Measurements from ENCODE around the gene HNRNPL. TPM values are rescaled to one million over a fixed set of nuclear protein-coding genes. Genes with fewer than 3 reads are reported as not detected.

The HNRNPL gene
- polyA plus RNA-seq, 1 donor from 2014 or later, result 315 TPM

DNA sequence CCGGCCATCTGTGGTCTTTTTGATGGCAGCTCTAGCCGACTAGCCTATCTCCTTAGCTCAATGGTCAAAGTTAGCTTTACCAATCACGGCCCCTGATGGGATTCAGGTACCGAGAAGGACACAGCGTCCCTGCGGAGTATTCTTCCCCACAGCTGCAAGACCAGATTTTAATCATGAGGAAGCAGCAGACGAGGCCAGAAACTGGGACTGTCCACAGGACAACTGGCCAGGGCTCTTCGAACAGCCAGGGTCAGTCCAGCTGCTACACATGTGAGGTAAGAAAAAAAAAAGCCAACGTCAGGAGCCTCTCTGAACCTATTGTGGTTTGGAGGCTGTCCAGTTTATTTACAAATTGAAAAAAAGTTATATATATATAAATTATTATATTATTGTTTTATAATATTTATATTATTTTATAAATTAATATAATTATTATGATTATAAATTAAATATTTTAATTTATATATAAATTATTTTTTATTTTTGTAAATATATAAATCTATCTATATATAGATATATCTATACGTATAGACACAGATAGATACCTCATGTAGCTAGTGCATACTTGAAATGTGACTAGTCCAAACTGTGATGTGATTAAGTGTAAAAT is 17.5 kb upstream of the HNRNPL start:
- Histone ChIP-seq H3K4me2 (ENCODE audit: low read length) (no peak overlapping the region), H3K9ac (ENCODE audit: low read length) (no peak overlapping the region), H3K27me3 (ENCODE audit: insufficient read depth, low read depth, low read length) (peaks cover 3% of the 10 kb centered on the region), H2AFZ (ENCODE audit: low read depth, low read length) (no peak overlapping the region), H3K27ac (ENCODE audit: low read length) (no peak overlapping the region), H3K36me3 (ENCODE audit: insufficient read depth, low read length) (no peaks in the 10 kb centered on the region), H3K9me2 (ENCODE audit: insufficient read depth, low read length) (no peaks in the 10 kb centered on the region), H4K20me1 (ENCODE audit: insufficient read depth) (no peaks in the 10 kb centered on the region), H3K9me3 (ENCODE audit: low read length) (no peaks in the 10 kb centered on the region), H3K4me3 (ENCODE audit: low read length) (no peak overlapping the region), H3K79me2 (replicated peaks; ENCODE audit: insufficient read depth, low read length) (no peaks in the 10 kb centered on the region), H3F3A (ENCODE audit: insufficient read depth, low read length, poor library complexity, severe bottlenecking) (no peaks in the 10 kb centered on the region)
- TF ChIP-seq SMC3 (conservative IDR thresholded peaks at IDR 0.05; ENCODE audit: poor library complexity) (no peak), REST (IDR thresholded peaks at IDR 0.05; ENCODE audit: borderline replicate concordance) (no peak), EZH2 (IDR thresholded peaks at IDR 0.05; ENCODE audit: borderline replicate concordance, insufficient read depth, low read length, poor library complexity, severe bottlenecking) (no peak), EP300 (conservative IDR thresholded peaks at IDR 0.05; ENCODE audit: poor library complexity, severe bottlenecking) (no peak), TAF1 (IDR thresholded peaks at IDR 0.05; ENCODE audit: low read depth) (no peak), MXI1 (conservative IDR thresholded peaks at IDR 0.05; ENCODE audit: poor library complexity, severe bottlenecking) (no peak), POLR2AphosphoS5 (IDR thresholded peaks at IDR 0.05) (no peak), CTCF (IDR thresholded peaks at IDR 0.05; ENCODE audit: poor library complexity, severe bottlenecking) (no peak), RAD21 (conservative IDR thresholded peaks at IDR 0.05) (no peak)

DNA sequence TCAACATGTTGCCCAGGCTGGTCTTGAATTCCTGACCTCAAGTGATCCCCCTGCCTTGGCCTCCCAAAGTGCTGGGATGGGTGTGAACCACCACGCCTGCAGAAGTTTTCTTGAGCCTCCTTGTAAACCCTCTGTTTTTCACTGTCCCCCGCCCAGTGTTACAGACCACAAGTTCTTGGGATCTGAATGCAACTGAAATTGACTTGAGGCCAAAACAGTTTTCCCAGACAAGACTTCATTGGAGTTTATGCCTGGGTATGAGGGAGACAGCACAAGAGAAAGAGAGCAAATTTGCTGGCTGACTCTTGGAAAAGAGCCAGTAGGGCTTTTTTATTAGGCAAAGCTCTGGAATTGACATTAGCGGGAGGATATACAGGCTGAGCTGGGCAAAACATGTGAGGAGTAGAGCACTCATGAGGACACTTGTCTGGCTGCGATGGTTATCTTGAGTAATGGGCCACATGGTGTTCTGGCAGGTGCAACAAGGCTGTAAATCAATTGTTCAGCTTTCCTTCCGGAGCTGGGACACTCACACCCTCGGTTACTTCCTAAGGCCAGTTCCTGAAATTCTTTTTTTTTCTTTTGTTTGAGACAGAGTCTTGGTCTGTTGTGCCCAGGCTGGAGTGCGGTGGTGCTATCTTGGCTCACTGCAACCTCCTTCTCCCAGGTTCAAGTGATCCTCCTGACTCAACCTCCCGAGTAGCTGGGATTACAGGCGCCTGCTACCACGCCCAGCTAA is 12.7 kb upstream of the HNRNPL start:
- no peaks in the 10 kb centered on the region for H3F3A ChIP-seq (ENCODE audit: insufficient read depth, low read length, poor library complexity, severe bottlenecking)
- H3K4me3 ChIP-seq (ENCODE audit: low read length), result no peak overlapping the region
- H3K27me3 ChIP-seq (ENCODE audit: insufficient read depth, low read depth, low read length), result no peaks in the 10 kb centered on the region
- TF ChIP-seq RAD21 (conservative IDR thresholded peaks at IDR 0.05) (no peak), TAF1 (IDR thresholded peaks at IDR 0.05; ENCODE audit: low read depth) (no peak), POLR2AphosphoS5 (IDR thresholded peaks at IDR 0.05) (no peak), CTCF (IDR thresholded peaks at IDR 0.05; ENCODE audit: poor library complexity, severe bottlenecking) (no peak), EP300 (conservative IDR thresholded peaks at IDR 0.05; ENCODE audit: poor library complexity, severe bottlenecking) (no peak), EZH2 (IDR thresholded peaks at IDR 0.05; ENCODE audit: borderline replicate concordance, insufficient read depth, low read length, poor library complexity, severe bottlenecking) (no peak), SMC3 (conservative IDR thresholded peaks at IDR 0.05; ENCODE audit: poor library complexity) (no peak), REST (IDR thresholded peaks at IDR 0.05; ENCODE audit: borderline replicate concordance) (no peak), MXI1 (conservative IDR thresholded peaks at IDR 0.05; ENCODE audit: poor library complexity, severe bottlenecking) (no peak)
- no peaks in the 10 kb centered on the region for H4K20me1 ChIP-seq (ENCODE audit: insufficient read depth)
- H3K9me3 ChIP-seq (ENCODE audit: low read length), result no peaks in the 10 kb centered on the region
- H3K9me2 ChIP-seq (ENCODE audit: insufficient read depth, low read length), result no peaks in the 10 kb centered on the region
- no peak overlapping the region for H3K27ac ChIP-seq (ENCODE audit: low read length)
- H2AFZ ChIP-seq (ENCODE audit: low read depth, low read length), result no peak overlapping the region
- no peak overlapping the region for H3K4me2 ChIP-seq (ENCODE audit: low read length)
- no peaks in the 10 kb centered on the region for H3K79me2 ChIP-seq (replicated peaks; ENCODE audit: insufficient read depth, low read length)
- no peaks in the 10 kb centered on the region for H3K36me3 ChIP-seq (ENCODE audit: insufficient read depth, low read length)
- no peak overlapping the region for H3K9ac ChIP-seq (ENCODE audit: low read length)

Data from neural cell (in vitro differentiated cells).